T-helper 22 cell (primary cell): ENCODE measurements around the gene PSEN2.

Experiments
- DNase-seq: peaks from one replicate; pipeline ENCODE4 v3.0.0-alpha.2; 2020; ENCODE audit warnings: low read depth

The PSEN2 gene

DNA sequence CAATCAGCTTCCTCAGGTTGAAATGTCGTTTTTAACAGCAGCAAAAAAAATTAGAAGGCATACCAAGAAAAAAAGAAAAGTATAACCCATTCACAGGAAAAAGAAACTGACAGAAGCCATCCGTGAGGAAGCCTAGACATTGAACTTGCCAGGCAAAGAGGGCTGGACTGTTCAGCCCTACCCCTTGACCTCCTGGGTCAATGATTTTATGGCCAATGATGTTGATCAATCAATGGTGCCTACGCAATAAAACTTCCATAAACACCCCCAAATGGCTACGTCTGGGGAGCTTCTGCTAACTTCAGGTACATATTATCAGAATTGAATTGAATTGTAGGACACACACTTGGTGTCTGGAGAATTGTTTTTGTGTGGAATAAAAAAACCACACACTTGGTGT is 4.8 kb upstream of the PSEN2 start:
- DNase-seq = no peak

DNA sequence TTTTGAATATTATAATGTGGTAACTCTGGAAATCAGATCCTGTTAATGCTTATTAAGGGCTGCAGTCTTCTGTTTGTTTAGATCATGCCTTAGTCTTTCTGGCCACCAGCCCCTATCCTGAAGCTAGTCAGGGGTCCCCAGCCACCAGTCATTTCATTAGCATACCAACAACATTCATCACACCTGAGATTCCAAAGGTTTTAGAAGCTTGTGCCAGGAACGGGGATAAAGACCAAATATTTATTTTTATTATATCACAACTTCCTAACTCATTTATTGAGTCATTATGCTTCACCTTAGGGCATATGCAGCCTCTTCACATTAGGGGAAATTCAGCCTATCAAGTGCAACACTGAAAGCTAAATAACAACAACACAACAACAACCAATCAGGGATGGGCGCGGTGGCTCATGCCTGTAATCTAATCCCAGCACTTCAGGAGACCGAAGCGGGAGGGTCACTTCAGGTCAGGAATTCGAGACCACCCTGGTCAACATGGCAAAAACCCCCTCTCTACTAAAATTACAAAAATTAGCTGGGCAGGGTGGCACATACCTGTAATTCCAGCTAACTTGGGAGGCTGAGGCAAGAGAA is 2.9 kb upstream of the PSEN2 start:
- DNase-seq = no peak

DNA sequence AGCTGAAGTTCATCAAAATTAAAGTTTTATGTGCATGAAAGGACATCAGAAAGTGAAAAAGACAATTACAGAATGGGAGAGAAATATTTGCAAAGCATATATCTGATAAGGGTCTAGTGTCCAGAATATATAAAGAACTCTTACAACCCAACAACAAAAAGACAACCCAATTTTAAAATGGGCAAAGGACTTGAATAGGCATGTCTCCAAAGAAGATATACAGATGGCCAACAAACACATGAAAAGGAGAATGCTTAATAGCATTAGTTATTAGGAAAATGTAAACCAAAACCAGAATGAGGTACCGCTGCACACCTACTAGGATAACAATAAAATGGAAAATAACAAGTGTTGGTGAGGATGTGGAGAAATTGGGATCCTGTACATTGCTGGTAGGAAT is 1.7 kb upstream of the PSEN2 start:
- DNase-seq = no peak

DNA sequence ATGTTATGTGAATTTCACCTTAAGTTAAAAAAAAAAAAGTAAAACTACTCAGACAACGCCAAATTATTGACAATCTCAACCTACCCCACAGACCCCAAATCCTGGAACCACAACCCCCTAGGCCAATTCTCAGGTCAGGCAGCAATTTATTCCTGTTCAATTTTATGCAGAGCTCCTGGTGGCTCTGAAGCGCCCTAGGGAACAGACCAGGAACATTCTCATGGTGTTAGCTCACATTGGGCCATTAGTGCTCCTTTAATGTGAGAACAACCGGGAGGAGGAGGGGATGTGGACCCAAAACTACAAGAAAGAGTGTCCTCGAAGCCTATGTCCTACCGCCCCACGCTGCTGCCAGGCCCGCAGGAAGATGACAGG is 403 bp upstream of the PSEN2 start:
- no peak for DNase-seq

DNA sequence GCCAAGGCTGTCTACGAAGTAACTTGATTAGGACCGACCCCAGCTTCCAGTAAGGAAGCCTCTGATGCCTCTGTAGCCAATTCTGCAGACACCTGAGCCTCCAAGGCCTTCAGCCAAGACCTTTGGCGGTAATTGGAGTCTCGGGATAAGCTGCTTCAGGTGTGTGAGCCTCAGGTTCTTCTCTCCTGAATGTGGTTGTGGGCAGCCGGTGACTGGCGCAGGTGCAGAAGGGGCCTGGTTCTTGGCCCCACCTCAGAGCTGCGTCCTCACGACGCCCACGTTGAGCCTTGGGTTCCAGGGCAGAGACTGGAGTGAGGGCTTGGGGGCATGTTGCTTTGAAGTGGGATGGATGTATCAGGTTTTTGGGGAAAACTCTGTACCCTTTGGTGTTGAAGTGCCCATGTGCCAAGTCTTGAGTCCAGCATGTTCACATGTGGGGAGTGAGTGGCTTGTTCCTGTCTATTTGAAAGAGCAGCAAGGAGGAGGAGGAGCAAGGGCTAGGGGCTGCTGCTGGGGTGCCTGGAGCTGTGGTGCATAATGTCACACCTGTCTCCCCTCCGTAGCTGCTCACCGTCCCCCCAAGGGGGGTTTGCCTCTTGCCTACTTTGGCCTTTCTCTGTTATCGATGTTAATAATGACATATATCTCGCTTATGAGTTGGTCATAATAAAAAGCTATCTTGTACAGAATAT is 1.4 kb downstream of the PSEN2 start:
- no peak for DNase-seq

DNA sequence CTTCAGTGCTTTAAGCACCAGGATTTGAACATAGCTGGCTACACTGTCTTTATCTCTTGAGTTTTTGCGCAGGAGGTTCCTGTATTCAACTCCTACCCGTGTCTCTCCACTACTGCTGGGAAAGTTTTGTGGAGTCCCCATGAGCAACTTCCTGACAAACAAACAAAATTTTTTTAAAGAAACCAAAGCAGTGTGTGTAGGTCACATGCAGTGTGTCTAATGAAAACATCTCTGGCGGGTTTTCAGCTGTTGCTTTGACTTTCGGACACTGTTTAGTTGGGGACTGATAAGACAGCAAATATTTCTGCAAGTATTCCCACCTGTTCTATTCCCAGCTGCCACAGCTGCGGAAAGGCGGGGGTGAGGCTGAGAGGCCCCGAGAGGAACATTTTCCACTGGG is 2.0 kb downstream of the PSEN2 start:
- no peak for DNase-seq

DNA sequence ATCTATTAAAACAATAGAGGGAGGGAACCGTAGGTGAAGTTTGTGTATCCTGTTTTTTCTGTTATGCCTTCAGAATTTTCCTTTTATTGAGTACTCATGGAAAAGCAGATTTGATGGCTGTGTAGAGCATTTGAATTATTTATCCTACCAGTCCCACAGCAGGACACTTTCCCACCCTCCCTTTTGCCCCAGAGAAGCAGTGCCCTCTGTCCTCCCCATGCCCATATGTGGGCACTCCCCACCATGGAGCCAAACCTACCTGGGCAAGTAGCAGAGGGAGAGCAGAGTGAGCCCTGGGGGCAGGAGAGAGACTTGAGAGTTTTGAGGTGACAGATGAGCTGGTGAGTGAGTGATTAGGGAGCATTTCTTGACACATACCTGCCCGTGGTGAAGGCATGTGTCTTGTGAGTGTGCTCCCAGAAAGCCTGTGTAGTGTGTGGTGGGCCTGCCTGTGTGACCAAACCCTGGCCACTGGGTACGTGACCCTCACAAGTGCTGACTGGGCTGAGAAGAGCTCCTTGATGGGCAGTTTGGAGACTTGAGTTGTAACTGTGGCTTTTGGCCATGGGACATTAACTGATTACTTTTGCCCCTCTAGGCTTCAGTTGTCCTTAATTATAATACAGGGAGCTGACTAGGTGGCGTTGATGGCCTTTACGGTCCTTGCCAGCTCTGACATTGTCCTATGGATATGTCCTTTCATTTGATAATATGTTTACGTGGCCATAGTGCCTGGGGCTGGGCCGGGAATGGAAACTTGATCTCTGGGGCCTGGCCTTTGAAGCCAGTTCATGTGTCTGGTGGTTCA is 3.6 kb downstream of the PSEN2 start:
- DNase-seq = no peak

DNA sequence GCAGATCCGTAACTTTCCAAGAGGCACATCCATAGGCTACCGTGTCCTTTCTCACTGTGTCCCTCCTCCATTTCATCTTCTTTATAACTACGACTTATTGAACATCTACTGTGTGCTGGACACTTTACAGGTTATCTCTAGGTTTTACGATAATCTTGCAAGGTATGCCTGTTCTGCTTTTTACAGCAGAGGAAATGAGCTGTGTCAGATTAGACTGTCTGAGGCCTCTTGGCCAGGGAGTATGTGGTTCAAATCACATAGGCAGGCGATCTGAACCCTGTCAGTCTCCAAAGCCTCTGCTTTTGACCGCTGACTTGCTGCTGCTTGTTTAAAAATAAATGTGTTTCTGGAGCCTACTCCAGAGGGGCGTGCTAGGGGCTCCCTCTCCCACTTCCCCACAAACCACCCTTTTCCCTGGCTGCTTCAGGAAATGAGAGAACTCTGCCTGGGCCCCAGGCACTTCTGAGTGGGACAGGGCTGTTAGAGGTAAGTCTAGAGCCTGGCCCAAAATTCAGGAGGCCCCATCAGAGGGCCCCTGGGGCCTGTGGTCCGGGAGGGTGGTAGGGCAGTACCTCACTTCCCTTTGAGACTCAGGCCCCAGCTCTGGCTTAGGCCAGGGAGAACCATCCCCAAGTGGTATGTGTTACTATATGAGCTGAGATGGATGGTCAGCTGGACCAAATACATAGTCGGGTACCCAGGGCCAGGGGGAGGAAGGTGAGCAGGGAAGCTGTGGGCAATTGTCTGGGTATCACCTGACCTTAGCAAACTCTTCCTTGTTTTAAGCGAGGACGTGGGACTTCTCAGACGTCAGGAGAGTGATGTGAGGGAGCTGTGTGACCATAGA is 4.4 kb downstream of the PSEN2 start:
- no peak for DNase-seq

DNA sequence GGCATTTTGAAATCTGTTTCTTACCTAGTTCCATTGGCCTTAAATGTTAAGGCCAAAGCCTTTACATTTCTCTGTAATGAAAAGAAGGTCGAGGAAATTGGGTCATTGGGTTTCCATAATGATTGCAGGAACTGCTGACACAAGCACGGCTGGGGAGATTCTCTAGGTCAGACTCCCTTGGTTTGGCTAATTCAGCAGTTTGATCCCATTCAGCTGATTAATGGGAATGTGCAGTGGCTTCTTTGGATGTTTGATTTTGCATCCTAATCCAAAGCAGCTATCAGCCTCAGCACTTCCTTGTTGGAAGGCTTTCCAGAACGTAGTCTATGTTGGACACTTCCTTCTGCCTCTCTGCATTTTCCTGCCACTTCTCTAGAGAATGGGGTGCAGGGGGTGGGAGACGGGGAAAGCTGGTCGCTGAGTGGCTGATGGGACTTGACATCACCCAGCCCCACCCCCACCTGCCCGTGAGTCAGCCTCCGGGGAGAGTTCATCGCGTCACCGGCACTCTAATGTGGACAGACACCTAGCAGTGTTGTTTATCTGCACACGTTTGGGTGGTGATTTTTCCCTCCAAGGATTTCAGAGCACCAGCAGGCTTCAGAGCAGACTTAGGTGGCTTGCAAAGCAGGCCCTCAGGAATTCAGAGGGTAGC is 5.4 kb downstream of the PSEN2 start:
- DNase-seq = no peak

DNA sequence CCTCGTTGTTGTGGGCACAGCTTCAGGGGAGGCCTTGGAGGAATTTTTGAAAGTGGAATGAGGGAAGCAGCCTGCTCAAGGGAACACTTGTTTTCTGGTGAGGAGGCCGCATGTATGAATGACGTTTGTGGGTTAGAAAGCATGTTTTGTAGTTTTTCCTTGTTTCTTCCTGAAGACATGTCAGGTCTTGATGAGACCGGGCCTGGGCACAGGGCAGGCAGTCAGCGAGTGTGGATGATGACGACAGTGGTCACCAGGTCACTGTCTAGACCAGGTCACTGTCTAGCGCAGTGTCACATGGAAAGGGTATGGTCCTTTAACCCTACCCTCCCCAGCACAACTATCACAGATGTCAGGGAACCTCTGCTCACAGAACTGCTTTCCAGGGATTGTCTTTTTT is 7.3 kb downstream of the PSEN2 start:
- no peak for DNase-seq

DNA sequence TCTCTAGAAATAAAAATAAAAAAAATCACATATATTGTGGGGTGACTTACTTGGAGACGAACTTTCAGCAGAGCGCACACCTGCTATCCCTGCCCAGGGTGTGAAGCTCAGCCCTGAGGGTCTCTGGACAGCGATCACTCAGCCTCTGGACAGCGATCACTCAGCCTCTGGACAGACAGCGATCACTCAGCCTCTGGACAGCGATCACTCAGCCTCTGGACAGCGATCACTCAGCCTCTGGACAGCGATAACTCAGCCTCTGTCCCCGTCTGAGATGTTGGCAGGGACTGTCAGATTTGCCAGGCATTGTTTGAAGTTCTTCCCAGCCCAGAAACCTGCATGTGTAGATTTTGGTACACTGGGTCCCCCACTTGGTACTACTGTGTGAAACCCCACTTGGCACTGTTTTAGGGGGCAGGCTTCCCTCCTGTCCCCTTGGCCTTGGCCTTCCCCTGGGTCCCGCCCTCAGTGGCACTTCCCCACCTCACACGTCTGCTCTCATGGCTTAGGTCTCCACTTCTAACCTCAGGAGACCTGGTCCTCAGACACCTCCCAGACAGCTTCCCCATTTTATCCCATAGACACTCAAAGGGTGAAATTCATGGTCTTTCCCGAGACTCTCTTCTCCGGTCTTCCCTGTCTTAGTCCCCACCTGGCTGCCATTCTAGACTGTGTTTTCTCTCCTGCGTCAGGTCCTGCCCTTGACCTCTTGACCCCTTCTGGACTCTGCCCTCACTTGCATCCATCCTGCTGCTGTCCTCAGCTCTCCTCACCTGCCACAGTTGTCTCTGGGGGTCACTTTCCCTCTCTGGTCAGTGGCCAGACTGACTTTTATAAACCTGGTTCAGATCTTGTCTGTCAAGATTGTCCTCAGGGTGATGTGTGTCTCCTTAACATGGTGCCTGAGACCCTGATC is 10.2 kb downstream of the PSEN2 start:
- DNase-seq = no peak

DNA sequence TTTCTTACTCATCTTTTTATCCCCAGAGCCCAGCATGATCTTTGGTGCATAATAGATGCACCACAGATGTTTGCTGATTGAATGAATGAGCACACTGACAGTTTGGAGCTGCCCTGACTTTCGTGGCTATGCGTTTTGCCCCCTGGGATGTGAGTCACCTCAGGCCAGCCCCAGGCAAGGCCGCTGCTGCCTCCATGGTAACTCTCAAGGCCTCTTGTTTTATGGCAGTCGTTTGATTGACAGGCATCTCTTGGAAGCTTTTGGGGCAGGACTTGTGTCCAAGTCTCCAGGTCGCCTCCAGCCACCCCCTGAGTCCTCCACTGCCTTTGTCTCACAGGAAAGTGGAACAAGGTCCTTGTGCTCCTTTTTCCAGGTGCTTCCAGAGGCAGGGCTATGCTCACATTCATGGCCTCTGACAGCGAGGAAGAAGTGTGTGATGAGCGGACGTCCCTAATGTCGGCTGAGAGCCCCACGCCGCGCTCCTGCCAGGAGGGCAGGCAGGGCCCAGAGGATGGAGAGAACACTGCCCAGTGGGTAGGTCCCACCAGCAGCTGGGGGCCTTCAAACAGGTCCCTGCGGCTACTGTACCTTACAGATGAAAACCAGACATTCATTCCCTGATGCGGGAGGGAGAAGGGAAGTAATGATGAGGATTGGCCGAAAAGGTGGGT is 11.2 kb downstream of the PSEN2 start:
- no peak for DNase-seq

DNA sequence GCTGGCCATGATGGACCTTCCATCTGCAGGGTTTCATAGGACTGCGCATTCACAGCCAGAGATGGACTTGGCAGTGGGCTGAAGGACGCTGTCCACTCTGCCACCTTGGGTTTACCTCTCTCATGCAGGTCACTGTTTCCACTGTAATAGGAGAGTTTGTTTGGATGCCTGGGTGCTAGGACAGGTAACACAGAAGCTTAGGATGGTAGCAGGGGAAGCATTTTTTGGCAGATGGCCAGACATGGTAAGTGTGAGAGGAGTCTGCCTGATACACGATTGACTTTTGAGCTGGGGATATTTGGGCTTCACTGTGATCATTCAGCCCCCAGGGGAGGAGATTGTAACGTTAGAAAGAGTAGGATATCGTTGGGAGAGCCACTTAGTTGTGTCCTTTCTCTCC is 11.8 kb downstream of the PSEN2 start:
- DNase-seq = no peak

DNA sequence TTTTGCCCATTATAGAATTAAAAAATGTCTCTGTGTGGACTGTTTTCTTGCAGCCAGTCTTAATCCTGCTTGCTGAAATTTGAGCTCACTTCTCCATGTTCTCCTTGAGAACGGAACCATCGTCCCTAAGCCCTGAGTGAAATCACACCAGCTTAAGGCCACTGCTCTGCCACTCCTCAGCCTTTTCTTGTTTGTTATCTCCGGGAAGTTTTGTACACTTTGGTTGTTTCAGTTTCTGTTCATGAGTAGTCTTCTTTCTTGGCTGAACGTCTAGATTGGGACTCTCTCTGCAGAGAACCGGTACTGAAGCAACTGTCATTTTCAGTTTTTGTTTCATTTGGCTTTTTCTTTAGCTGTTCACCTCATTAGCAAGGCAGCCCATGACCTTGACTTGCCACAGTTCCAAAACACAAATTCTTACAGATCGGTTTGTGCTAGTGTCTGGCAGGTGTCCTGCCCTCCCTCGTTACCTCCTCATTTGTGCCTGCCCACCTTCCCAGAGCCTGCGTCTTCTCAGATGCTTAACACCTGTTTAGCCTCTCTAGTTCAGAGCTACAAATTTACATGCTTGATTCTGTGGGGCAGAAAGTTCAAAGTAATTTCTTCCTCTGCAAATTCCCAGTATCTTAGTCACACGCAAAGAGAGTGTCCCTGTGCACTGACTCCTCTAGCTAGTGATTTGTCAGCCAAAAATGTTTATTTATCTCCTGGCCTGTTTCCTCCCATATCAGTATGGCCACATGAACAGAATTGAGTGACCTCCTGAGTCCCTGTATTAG is 12.4 kb downstream of the PSEN2 start:
- no peak for DNase-seq

DNA sequence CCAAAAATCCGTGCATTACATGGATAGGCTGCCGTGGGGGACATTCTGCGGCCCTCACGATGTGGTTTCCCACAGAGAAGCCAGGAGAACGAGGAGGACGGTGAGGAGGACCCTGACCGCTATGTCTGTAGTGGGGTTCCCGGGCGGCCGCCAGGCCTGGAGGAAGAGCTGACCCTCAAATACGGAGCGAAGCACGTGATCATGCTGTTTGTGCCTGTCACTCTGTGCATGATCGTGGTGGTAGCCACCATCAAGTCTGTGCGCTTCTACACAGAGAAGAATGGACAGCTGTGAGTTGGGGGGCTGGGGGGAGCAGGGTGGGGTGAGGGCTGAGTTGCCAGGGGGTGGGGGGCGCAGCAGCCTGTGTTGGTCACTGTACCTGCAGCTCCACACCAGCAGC is 13.2 kb downstream of the PSEN2 start:
- DNase-seq = no peak

DNA sequence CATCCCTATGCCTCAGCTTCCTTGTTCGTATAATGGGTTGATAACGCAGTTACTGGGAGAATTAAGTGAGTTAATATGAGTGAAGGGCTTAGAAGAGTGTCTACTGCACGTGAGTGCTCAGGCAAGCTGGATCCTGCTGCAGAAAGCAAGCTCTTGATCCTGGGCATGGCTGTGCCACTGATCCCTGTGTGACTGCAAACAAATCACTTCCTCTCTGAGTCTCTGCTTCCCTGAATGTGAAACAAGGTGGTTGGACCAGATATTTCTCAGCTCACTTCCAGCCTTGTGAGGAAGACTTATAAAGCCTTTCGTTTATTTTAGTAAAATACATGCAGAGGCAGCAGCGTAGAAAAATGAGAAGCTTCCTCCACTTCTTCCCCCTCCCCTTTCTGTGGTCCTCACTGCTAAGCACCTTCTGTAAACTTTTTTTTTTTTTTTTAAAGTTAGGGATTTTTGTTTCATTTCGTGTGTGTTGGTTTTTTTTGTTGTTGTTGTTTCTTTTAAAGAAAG is 13.8 kb downstream of the PSEN2 start:
- no peak for DNase-seq

DNA sequence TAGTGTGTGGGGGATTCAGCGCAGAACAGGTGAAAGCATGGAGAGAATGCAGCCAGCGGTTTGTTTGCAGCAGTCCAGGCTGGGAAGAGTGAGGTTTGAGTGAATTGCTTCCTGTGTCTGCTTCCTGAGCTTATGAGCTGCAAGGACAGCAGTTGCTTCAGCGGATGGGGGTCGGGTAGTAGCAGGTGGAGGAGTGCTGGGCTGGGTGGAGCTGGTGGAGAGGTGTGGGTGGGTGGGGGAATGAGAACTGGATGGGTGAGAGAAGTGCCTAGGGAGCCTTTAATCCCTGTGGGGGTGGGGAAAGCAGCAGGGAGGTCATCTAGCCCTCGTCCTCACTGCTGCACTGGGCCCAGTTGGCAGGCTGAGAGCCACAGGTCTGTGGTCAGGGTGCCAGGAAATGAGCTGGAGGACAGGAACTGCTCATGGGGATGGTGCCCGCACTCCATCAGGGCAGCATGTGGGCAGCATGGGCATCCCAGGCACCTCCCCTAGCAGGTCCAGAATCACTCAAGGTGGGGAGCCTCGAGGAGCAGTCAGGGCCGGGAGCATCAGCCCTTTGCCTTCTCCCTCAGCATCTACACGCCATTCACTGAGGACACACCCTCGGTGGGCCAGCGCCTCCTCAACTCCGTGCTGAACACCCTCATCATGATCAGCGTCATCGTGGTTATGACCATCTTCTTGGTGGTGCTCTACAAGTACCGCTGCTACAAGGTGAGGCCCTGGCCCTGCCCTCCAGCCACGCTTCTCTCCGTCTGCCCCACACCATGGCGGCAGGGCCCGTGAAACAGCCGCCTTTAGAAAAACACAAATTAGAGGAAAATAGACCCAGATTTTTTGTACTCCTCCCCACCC is 14.8 kb downstream of the PSEN2 start:
- DNase-seq = no peak

DNA sequence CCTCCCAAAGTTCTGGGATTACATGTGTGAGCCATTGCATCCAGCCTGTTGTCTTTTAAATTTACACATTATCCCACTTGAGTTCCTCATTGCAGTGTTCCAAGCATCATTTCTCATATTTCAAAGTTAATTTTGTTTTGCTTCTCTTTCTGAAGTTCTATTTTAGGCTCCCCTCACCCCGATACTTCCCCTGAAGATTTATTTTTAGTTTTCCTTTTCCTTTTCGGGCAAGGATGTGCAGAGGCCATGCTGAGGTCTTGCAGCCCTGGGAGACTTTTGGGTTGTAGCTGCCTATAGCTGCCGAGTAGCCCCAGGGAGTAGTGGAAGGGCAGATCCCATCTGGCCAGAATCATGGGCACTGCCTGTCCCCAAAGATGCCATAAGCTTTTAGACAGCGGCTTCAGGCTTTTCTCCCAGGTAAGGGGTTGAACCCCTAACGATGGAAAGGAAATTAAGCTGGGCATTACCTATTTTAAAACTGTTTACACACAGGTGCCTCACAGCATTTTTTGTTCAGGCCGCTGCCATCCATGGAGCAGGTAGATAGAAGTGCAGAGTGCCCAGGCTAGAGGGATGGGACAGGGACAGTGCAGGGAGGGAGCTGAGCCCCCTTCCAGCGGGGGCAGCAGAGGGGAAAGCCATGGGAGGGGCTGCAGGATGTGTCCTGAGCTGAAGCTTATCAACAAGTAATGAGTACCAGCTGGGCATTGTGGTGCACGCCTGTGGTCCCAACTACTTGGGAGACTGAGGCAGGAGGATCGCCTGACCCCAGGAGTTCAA is 15.9 kb downstream of the PSEN2 start:
- no peak for DNase-seq
